Measurements from ENCODE around the gene FRMD4A. TPM values are rescaled to one million over a fixed set of nuclear protein-coding genes. Genes with fewer than 3 reads are reported as not detected.
"Not testable (repeated sequence)": the region's sequence is repeated elsewhere in the genome, so short reads cannot be mapped to it uniquely, and the experiment has no call there.

FRMD4A gene
- total RNA-seq, 1 donor from 2014 or later = 236 TPM

DNA sequence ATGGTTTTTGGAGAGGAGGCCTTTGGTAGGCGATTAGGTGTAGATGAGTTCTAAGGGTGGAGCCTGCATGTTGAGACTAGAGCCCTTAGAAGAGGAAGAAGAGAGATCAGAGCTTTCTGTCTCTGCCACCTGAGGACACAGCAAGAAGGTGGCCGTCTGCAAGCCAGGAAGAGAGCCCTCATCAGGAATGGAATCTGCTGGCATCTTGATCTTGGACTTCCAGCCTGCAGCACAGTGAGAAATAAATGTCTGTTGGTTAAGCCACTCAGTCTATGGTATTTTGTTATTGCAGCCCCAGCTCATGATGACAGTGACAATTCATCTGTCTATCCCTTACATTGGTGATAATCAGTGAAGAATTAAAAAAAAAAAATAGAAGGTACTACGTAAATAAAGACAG lies 408.8 kb downstream of the FRMD4A start:
- Mint-ChIP-seq H3K4me1 (ENCODE audit: unreplicated experiment) (peaks cover 69% of the 10 kb centered on the region), H3K27me3 (ENCODE audit: unreplicated experiment) (no peaks in the 10 kb centered on the region), H3K27ac (ENCODE audit: unreplicated experiment) (peak overlapping the region; percentile 96), H3K9me3 (ENCODE audit: unreplicated experiment) (no peaks in the 10 kb centered on the region), H3K4me3 (ENCODE audit: unreplicated experiment) (no peak overlapping the region), H3K36me3 (ENCODE audit: unreplicated experiment) (peaks cover 49% of the 10 kb centered on the region)
- DNase-seq (ENCODE audit: extremely low spot score, unreplicated experiment) = no peak
- TF ChIP-seq, protein P1, sequence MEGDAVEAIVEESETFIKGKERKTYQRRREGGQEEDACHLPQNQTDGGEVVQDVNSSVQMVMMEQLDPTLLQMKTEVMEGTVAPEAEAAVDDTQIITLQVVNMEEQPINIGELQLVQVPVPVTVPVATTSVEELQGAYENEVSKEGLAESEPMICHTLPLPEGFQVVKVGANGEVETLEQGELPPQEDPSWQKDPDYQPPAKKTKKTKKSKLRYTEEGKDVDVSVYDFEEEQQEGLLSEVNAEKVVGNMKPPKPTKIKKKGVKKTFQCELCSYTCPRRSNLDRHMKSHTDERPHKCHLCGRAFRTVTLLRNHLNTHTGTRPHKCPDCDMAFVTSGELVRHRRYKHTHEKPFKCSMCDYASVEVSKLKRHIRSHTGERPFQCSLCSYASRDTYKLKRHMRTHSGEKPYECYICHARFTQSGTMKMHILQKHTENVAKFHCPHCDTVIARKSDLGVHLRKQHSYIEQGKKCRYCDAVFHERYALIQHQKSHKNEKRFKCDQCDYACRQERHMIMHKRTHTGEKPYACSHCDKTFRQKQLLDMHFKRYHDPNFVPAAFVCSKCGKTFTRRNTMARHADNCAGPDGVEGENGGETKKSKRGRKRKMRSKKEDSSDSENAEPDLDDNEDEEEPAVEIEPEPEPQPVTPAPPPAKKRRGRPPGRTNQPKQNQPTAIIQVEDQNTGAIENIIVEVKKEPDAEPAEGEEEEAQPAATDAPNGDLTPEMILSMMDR (IDR thresholded peaks at IDR 0.05) = no peak

DNA sequence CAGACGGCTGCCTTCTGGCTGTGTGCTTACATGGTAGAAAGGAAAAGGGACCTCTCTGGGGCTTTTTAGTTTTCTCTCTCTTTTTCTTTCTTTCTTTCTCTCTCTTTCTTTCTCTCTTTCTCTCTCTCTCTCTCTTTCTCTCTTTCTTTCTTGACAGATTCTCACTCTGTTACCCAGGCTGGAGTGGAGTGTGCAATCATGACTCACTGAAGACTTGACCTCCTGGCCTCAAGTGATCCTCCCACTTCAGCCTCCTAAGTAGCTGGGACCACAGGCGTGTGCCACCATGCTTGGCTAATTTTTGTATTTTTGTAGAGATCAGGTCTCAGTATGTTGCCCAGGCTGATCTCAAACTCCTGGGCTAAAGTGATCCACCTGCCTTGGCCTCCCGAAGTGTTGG lies 409.6 kb downstream of the FRMD4A start:
- peaks cover 68% of the 10 kb centered on the region for H3K4me1 Mint-ChIP-seq (ENCODE audit: unreplicated experiment)
- not testable (repeated sequence) for H3K4me3 Mint-ChIP-seq (ENCODE audit: unreplicated experiment); H3K27me3 Mint-ChIP-seq (ENCODE audit: unreplicated experiment); H3K9me3 Mint-ChIP-seq (ENCODE audit: unreplicated experiment); DNase-seq (ENCODE audit: extremely low spot score, unreplicated experiment)
- peaks cover 51% of the 10 kb centered on the region for H3K36me3 Mint-ChIP-seq (ENCODE audit: unreplicated experiment)
- H3K27ac Mint-ChIP-seq (ENCODE audit: unreplicated experiment) = peak overlapping the region; percentile 19

DNA sequence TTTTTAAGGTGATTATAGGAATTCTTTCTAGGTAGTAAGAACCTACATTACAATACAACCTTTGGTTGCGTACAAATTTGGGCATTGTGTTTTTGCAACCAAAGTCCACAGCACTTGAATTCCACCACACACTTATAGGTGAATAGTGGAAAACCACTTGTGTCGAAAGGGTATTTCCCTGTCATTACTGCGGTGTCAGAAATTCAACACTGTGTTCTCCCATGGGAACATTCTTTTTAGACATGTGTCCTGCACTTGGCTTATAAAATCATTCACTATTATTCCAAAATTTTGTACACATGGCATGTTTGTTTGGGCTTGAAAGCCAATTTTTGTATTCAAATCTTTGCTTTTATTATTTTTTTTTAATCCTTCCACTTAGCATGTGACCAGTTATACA lies 410.3 kb downstream of the FRMD4A start:
- H3K36me3 Mint-ChIP-seq (ENCODE audit: unreplicated experiment) = peaks cover 48% of the 10 kb centered on the region
- H3K4me1 Mint-ChIP-seq (ENCODE audit: unreplicated experiment) = peaks cover 64% of the 10 kb centered on the region
- H3K27ac Mint-ChIP-seq (ENCODE audit: unreplicated experiment) = no peak overlapping the region
- TF ChIP-seq, protein P1 (IDR thresholded peaks at IDR 0.05) = no peak
- no peak for DNase-seq (ENCODE audit: extremely low spot score, unreplicated experiment)
- no peaks in the 10 kb centered on the region for H3K27me3 Mint-ChIP-seq (ENCODE audit: unreplicated experiment)
- no peaks in the 10 kb centered on the region for H3K9me3 Mint-ChIP-seq (ENCODE audit: unreplicated experiment)
- H3K4me3 Mint-ChIP-seq (ENCODE audit: unreplicated experiment) = no peak overlapping the region

DNA sequence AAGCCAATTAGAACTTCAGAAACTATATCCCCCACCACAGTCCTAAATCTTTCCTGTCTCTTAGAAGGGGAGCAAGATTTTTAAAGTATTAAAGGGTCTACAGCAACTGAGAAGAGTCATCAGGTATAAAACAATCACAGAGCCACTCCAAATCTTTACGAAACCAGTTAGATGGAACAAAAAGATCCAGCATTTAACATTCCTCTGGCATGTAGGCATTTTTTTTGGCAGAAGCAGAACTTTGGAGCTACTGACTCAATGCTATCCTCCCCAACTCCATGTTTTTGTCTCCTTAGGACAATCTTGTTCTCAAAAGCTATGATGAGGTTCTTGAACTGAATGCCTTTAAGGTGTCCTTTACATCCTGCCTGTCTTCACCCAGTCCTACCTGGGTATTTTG lies 410.7 kb downstream of the FRMD4A start:
- peaks cover 49% of the 10 kb centered on the region for H3K36me3 Mint-ChIP-seq (ENCODE audit: unreplicated experiment)
- H3K27me3 Mint-ChIP-seq (ENCODE audit: unreplicated experiment) = no peaks in the 10 kb centered on the region
- no peak overlapping the region for H3K27ac Mint-ChIP-seq (ENCODE audit: unreplicated experiment)
- peaks cover 63% of the 10 kb centered on the region for H3K4me1 Mint-ChIP-seq (ENCODE audit: unreplicated experiment)
- DNase-seq (ENCODE audit: extremely low spot score, unreplicated experiment) = no peak
- TF ChIP-seq, protein P1 (IDR thresholded peaks at IDR 0.05) = no peak
- no peaks in the 10 kb centered on the region for H3K9me3 Mint-ChIP-seq (ENCODE audit: unreplicated experiment)
- no peak overlapping the region for H3K4me3 Mint-ChIP-seq (ENCODE audit: unreplicated experiment)

DNA sequence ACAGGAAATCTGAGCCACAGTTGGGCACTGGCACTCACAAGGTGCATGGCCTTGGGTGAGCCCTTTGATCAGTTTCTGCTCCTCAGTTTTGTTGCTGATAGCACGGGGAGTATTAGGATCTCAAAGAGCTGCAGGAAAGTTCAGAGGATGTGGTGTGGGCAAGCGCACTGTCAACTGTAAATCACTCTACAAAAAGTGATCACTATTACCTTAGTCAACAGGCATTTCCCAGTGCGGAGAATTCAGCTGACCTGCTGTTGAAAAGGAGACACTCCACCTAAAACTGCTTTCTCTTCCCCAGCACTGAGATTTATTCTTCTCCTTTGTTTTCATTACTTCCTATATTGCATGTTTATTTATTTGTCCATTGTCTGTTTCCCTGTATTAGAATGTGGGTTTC lies 412.9 kb downstream of the FRMD4A start:
- Mint-ChIP-seq H3K27me3 (ENCODE audit: unreplicated experiment) (no peaks in the 10 kb centered on the region), H3K4me1 (ENCODE audit: unreplicated experiment) (peaks cover 57% of the 10 kb centered on the region), H3K9me3 (ENCODE audit: unreplicated experiment) (no peaks in the 10 kb centered on the region), H3K27ac (ENCODE audit: unreplicated experiment) (peak overlapping the region; percentile 47), H3K4me3 (ENCODE audit: unreplicated experiment) (no peak overlapping the region), H3K36me3 (ENCODE audit: unreplicated experiment) (peaks cover 58% of the 10 kb centered on the region)
- TF ChIP-seq, protein P1 (IDR thresholded peaks at IDR 0.05) = no peak
- DNase-seq (ENCODE audit: extremely low spot score, unreplicated experiment) = no peak

DNA sequence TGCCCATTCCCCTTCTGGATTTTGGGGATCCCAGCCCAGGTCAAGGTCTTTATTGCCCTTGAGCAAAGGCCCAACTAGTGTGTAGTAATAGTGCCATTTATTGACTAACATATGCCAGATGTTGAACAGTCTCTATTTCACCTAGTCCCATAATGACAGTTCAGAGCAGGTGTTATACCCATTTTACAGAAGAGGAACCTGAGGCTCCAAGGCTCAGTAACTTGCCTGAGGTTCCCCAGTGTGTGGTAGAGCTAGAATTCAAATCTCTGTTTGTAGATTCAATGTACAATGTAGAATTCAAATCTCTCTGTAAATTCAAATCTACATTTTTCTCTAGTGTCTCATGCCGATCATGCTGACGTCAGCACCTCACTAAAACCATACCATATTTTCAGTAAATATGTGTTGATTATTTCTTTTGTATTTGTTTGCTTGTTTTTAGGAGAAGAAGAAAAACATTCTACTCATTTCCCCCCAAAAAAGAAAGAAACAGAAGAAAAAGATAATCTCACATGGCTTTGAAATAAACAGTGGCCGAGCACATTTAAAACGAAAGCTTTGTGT lies 414.3 kb downstream of the FRMD4A start:
- H3K4me1 Mint-ChIP-seq (ENCODE audit: unreplicated experiment) = peaks cover 52% of the 10 kb centered on the region
- peak overlapping the region; percentile 71 for H3K27ac Mint-ChIP-seq (ENCODE audit: unreplicated experiment)
- no peaks in the 10 kb centered on the region for H3K9me3 Mint-ChIP-seq (ENCODE audit: unreplicated experiment)
- no peak for DNase-seq (ENCODE audit: extremely low spot score, unreplicated experiment)
- TF ChIP-seq, protein P1 (IDR thresholded peaks at IDR 0.05) = no peak
- H3K4me3 Mint-ChIP-seq (ENCODE audit: unreplicated experiment) = no peak overlapping the region
- H3K27me3 Mint-ChIP-seq (ENCODE audit: unreplicated experiment) = no peaks in the 10 kb centered on the region
- peaks cover 54% of the 10 kb centered on the region for H3K36me3 Mint-ChIP-seq (ENCODE audit: unreplicated experiment)

All from osteocyte (in vitro differentiated cells).